HG03097 (cell line): ENCODE data around the gene LATS1.
"Not testable (repeated sequence)": the region's sequence is repeated elsewhere in the genome, so short reads cannot be mapped to it uniquely, and the experiment has no call there.

Experiments used
- ATAC-seq: cut with Tn5 transposase; IDR thresholded peaks from one replicate; pipeline ENCODE4 v1.9.1; 2021; ENCODE audit not compliant: unreplicated experiment, low FRiP score

The LATS1 gene

DNA sequence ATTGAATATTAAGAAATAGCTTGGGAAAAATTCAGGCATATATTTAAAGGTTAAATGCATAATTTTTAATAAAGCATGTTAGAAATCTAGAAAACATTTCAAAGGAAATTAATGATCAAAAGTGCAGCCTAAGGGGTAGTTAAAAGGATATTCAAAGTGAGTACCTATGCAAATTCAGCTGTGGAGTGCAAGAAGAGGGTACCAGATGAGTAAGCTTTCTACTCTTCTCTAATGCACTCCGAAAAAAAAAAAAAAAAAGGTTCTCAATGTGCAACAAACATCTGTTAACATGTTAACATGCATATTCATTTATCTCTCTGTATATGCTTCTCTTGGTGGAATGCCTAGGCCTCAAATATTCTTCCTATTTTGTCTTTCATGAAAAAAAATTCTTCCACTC lies 37.4 kb downstream of the LATS1 start:
- no peak for ATAC-seq

DNA sequence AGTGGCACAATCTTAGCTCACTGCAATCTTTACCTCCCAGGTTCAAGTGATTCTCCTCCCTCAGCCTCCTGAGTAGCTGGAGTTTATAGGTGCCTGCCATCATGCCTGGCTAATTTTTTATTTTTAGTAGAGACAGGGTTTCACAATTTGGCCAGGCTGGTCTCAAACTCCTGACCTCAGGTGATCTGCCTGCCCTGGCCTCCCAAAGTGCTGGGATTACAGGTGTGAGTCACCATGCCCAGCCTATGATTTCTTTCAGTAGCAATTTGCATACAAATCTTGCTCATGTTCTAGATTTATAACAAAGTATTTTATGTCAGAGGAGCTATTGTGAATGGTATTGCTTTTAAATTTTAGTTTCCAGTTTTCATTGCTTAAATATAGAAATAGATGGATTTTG lies 45.6 kb downstream of the LATS1 start:
- ATAC-seq = not testable (repeated sequence)

DNA sequence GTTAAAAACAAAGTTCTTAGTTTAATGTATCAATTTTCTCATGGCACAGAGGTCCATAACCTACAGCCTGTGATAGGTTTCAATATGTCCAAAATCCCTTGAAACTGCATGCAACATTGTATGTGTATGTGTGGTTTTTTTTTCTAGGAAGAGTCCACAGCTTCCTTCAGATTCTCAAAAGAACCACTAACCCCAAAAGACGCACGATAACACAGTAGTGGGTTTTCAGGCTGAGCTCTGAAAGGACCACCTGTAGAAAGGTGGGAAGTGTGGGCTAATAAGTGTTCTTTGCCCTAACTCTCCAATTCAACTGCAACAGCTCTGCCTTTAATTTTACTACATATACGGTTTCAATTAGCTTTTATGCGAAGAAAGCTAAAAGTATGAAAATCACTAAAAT lies 57.9 kb downstream of the LATS1 start:
- no peak for ATAC-seq

DNA sequence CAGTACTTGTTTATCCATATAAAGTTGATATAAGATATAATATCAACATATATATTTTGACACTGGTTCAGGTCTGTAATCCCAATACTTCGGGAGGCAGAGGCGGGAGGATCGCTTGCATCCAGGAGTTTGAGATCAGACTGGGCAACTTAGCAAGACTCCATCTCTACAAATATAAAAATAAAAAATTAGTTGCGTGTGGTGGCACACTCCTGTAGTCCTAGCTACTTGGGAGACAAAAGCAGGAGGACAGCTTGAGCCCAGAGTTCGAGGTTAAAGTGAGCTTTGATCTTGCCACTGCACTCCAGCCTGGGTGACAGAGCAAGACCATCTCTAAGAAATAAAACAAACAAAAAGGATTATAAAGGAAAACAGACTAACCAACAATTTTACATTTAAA lies 60.5 kb downstream of the LATS1 start:
- no peak for ATAC-seq

DNA sequence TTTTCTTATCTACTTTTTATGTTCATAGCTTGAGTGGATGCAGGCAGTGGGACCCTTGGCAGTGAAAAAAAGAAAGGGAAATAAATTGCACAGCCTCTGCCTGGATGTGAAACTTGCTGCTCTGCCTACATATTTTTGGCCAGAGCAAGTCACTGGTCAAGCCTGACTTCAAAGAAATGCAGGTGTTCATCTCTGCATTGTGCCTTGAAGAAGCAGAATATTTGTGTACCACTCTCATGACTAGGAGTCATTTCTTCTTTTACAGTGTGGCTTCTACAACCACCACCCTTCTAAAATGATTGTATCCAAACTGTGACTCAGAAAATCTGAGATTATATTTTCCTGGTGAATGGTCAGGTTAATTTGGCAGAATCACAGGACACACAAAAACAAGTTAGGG lies 66.8 kb downstream of the LATS1 start:
- ATAC-seq = no peak

DNA sequence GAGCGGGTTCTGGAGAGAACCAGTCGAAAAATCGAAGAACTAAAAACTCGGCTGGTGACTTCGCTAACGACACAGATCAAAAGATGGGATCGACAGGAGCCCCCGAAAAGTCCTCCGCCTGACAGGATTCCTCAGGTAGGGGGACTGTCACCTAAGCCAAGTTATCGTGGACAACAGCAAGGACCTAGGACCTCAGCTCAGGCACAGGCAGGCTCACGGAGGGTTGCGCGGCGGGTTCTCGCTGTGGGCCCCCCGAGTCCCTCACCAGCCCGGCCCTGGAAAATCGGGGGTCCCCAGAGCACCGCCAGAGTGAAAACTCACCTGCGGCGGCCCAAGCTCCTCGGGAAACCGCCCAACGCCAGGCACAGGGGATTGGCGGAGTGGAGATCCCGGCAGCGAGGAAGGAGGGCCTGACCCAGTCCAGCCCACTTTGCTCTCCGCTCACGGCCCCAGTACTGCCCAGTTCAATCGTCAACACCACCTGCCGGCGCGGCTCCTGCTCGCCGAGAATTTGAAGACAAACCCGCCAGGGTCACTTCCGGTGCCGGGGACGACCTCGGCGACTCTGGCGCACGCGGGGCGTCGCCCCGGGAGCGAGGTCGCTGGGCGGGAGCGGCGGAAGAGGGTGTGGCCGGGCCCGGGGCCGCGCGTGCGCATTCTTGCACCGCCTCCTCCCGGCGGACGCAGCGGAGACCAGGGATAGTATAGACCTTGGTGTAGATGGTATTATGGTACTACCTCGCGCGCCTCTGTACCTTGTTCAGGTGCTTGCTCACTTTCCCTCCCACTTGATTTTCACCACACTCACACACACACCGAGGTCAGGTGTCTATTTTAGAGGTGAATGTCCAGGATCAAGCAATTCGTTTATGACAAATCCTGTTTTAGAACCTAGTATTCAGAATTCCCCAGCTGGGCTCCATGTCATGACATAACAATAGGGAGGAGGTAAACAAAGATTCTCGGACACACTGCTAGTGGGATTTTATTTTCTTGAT lies 69.5 kb downstream of the LATS1 start, which contains the start of gene KATNA1:
TSS of gene KATNA1 (minus strand) at position 567 of the 998 bp plus-strand sequence. CDS start 10,167 bp downstream, outside the sequence.
- ATAC-seq = peak; percentile 94

DNA sequence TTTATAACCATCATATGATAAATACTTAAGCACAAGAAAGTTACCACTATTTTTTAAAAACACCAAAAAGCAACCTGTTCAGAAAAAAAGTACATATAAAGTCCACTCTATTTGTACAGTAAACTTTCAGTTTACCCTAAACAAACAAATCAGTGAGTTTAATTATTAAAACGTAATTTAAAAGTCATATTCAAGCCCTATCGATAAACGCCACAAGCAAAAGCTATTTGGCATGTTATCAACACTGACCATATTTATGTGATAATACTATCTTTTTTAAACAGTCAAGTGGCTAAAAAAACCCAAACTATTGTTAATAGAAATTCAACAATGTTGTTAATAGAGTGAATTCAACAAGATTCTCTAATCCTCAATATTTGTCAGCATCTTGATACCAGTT lies 71.3 kb downstream of the LATS1 start:
- no peak for ATAC-seq

DNA sequence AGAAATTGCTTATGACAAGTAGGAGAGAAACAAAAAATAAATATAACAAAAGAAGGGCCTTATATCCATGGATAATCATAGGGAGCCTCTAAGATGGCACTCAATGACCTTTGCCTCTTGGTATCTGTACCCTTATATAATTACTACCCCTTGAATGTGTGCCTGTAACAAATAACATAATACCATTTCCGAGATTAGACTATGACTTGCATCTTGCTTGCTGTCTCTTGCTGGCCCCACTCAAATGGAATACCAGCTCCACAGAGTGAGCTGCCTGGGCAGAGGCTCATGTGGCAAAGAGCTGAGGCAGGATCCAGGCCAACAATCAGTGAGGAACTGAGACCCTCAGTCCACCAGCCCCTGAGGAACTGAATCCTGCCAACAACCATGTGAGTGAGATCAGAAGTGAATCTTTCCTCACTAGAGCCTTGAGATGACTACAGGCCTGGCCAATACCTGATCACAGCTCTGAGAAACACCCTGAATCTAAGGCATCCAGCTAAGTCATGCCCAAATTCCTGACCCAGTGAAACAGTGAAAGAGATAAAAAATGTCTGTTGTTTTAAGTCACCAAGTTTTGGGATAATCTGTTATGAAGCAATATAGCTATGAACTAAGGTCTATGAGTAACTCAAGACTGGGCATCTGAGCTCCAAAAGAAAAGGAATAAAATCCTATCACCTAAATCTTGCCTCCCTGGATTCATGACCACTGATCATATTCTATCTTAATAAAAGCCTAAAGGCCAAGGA lies 74.9 kb downstream of the LATS1 start:
- no peak for ATAC-seq

DNA sequence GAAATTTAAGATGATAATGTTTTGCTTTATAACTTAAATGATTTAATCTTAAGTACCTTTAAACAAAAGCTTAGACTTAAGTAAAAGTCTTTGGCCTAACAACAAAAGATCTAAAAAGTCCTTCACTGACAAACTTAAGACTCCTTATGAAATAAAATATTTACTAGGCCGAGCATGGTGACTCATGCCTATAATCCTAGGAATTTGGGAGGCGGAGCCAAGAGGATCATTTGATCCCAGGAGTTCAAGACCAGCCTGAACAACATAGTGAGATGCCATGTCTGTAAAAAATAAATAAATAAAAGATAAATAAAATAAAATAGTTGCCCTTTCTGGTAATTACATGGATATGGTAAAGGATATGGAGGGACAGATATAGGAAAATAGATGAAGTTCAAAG lies 81.8 kb downstream of the LATS1 start:
- ATAC-seq = no peak

DNA sequence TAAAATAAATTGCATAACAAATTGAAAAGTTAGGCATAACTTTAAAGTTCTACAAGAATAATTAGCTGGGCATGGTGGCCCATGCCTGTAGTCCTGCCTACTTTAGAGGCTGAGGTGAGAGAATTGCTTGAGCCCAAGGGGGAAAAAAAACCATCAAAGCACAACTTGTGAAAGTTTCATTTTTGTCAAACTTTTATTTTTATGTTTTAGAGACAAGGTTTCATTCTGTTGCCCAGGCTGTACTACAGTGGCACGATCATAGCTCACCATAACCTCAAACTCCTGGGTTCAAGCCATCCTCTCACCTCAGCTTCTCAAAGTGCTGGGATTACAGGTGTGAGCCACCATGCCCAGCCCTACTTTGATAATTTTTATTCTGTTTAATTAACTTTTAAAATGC lies 83.6 kb downstream of the LATS1 start:
- no peak for ATAC-seq

DNA sequence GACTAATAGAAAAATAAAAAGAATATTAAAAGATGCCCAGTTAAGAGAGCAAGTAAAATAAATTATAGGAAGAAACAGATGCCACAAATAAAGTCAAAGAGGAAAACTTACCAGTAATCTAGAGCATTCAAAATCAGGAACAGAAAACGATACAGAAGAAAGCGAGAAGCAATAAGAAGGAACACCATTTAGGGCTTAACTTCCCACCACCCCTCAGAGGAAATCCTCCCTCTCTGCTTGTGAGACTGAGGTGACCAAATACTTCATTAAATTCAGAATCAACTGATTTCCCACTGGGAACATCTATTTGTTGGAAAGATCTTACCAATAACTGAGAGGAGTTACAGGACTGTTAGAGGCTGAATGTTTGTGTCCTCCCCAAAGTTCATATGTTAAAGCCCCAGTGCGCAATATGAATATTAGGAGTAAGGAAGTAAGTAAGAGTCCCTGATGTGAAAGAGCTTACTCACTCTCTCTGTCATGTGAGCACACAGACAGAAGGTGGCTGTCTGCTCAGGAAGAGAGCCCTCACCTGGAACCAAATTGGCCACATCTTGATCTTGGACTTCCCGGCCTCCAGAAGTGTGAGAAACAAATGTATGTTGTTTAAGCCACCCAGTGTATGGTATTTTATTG lies 88.9 kb downstream of the LATS1 start:
- ATAC-seq = peak; percentile 55

DNA sequence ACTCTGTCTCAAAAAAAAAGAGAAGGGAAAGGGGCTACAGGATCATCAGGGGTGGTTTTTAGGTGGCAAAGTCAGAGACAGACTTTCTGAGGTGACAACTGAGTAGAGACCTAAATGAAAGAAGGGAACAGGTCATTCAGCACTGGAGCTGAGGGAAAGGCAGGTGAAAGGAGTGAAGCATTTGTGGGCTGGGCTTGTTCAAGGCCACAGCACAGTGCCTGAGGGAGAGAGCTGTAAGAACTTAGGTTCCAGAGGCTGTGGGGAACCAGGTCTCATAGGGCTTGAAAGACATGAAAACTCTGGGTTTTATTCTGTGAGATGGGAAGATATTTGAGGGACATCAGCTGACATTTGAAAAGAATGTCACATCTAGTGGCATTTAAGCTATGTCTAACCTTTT lies 90.2 kb downstream of the LATS1 start:
- ATAC-seq = no peak

DNA sequence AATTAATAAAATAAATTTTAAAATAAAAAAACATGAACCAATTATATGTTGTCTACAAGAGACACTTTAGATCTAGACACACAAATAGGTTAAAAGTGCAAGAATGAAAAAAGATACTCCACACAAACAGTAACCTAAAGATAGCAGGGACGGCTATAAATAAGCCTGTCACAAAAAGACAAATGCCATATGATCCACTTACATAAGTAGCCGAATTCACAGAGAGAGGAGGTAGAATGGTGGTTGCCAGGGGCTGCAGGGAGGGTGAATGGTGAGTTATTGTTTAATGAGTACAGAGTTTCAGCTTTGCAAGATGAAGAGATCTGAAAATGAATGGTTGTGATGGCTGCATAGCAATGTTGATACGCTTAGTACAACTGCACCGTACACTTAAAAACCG lies 102.1 kb downstream of the LATS1 start:
- no peak for ATAC-seq

DNA sequence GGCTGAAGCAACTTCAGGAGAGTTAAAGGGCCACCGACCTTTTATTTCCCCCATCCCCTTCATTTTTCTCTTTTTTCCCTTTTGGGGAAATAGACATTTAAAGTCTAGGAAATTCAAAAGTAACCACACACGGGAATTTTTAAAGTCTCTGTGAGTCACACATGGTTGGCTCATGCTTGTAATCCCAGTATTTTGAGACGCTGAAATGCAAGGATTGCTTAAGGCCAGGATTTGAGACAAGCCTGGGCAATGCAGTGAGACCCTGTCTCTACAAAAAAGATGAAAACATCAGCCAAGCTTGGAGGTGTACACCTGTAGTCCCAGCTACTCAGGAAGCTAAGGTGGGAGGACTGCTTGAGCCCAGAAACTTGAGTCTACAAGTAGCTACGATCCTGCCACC lies 103.6 kb downstream of the LATS1 start:
- ATAC-seq = no peak

DNA sequence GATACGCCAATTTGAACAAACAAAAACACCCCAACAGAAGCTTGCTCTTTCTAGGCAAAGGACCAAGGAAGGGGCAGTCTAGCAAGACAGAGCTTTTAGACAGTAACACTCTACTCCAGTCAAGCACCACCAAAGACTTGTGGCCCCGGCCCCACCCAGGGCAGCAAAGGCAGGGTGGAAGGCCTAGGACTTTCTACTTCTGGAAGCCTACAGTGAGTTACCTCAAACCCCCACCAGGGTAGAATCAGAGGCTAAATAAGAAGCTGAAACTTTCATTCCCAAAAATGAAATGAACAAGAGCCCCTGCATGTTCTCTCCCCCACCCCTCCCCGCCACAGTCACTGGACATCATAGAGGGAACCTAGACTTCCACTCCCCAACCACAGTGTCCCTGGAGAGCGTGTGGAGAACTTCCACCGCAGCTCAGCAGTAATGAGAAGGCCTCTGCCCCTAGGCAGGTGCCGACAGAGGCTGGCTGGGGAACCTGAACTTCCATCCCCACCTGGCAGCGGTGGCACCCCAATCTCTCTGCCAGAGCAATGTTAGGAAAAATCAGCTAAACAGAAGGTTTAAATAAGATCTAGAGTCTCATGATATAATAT lies 109.4 kb downstream of the LATS1 start:
- peak; percentile 63 for ATAC-seq
